ENCODE results near the gene TMEM72.

- TF ChIP-seq TAF1 (IDR thresholded peaks at IDR 0.05; ENCODE audit: low read depth) (no peak), EP300 (conservative IDR thresholded peaks at IDR 0.05; ENCODE audit: poor library complexity, severe bottlenecking) (no peak), EZH2 (IDR thresholded peaks at IDR 0.05; ENCODE audit: borderline replicate concordance, insufficient read depth, low read length, poor library complexity, severe bottlenecking) (no peak), POLR2AphosphoS5 (IDR thresholded peaks at IDR 0.05) (no peak), RAD21 (conservative IDR thresholded peaks at IDR 0.05) (no peak), SMC3 (conservative IDR thresholded peaks at IDR 0.05; ENCODE audit: poor library complexity) (no peak), MXI1 (conservative IDR thresholded peaks at IDR 0.05; ENCODE audit: poor library complexity, severe bottlenecking) (no peak)
- TF ChIP-seq, protein P1, sequence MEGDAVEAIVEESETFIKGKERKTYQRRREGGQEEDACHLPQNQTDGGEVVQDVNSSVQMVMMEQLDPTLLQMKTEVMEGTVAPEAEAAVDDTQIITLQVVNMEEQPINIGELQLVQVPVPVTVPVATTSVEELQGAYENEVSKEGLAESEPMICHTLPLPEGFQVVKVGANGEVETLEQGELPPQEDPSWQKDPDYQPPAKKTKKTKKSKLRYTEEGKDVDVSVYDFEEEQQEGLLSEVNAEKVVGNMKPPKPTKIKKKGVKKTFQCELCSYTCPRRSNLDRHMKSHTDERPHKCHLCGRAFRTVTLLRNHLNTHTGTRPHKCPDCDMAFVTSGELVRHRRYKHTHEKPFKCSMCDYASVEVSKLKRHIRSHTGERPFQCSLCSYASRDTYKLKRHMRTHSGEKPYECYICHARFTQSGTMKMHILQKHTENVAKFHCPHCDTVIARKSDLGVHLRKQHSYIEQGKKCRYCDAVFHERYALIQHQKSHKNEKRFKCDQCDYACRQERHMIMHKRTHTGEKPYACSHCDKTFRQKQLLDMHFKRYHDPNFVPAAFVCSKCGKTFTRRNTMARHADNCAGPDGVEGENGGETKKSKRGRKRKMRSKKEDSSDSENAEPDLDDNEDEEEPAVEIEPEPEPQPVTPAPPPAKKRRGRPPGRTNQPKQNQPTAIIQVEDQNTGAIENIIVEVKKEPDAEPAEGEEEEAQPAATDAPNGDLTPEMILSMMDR (IDR thresholded peaks at IDR 0.05; ENCODE audit: poor library complexity, severe bottlenecking): no peak
Observed at GRCh38 chr10:44973323-44974081, 62.4 kb downstream of the TMEM72 start.

Data from neural cell (in vitro differentiated cells).